HG02759 (cell line): Measurements from ENCODE around the gene DBNL.

Source experiments
- ATAC-seq: cut with Tn5 transposase; IDR thresholded peaks from one replicate; pipeline ENCODE4 v1.9.1; 2021; ENCODE audit warnings: mild to moderate bottlenecking, moderate library complexity; ENCODE audit not compliant: unreplicated experiment

The DBNL gene

DNA sequence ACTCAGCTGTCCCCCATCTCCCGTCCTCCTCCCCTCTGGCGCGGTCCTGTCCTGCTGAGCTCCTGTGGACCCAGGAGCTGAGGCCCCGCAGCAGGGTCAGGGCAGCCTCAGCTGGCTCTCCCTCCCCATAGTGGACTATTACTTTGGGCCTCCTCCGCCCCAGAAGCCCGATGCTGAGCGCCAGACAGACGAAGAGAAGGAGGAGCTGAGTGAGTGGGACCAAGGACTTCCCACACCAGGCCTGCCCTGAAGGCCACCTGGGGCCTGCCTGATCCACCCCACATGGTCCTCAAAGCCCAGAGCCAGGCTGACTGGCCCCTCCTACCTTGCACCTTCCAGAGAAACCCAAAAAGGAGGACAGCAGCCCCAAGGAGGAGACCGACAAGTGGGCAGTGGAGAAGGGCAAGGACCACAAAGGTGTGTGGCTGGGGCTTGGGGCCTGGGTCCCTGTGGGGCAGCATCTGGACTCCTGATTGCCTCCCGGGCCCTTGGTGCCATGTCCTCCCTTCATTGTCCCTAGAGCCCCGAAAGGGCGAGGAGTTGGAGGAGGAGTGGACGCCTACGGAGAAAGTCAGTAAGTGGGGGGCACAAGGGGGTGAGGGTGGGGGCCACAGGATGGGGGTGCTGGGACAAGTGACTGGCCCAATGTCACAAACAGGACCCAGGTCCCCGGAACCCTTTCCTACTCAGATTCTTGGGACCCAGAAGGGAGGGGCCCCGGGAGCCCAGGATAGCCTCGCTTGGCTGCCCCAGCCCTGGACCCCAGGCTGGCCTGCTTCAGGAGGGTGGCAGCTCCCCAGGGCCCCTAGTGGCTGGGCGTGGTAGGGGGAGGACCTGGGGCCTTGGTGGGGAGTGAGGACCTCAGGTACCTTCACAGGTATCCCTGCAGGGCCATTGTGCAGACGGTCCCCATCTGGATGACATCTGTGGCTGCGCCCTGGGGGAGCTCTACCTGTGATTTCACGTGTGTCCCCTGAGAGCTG, 64.6 kb downstream of the DBNL start:
- ATAC-seq, result no peak

- no peak for ATAC-seq
Observed at GRCh38 chr7:44109991-44110390, 65.5 kb downstream of the DBNL start.

DNA sequence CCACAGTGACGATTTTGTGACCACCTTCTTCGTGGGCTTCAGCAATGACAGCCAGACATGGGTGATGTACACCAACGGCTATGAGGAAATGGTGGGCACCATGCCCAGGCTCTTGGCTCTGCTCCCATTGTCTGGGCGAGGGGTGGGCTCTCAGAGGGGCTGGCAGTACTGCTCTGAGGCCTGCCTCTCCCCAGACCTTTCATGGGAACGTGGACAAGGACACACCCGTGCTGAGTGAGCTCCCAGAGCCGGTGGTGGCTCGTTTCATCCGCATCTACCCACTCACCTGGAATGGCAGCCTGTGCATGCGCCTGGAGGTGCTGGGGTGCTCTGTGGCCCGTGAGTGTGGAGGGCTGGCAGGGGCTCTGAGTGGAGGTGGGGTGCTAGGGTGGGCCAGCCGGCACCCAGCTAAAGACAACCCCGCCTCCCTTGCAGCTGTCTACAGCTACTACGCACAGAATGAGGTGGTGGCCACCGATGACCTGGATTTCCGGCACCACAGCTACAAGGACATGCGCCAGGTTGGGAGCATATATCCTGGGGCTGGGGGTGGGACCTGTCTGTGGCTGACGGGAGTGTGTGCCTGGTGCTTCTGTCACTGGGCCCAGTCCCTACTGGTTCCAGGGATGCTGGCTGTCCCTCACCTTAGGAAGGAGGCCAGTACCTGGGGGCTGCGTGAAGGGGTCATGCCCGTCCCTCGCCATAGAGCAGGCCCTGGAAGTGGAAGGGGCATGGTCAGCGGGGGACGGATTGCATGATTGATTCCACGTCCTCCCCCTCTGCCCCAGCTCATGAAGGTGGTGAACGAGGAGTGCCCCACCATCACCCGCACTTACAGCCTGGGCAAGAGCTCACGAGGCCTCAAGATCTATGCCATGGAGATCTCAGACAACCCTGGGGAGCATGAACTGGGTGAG, 66.5 kb downstream of the DBNL start:
- no peak for ATAC-seq
